Activated CD4-positive, CD25-positive, alpha-beta regulatory T cell treated with anti-CD3 and anti-CD28 coated beads, Interleukin-2, amount 50 U/mL, for 24 hours (primary cell): ENCODE data around the gene SIGMAR1.
A peak's percentile ranks its signal among the peaks of the same experiment; 100 is the strongest.

Experiments
- ATAC-seq, 2 donors: fragments of 150-1000 bp; cut with Tn5 transposase; one replicate each; pipeline ENCODE4 v1.10.0; 2021; ENCODE audit warnings: mild to moderate bottlenecking in 1 of 2, moderate library complexity in 1 of 2

SIGMAR1 gene

GRCh38 chr9:34630402-34631154 is 7.0 kb downstream of the SIGMAR1 start:
- ATAC-seq, result no peak

GRCh38 chr9:34629491-34629808 is 8.1 kb downstream of the SIGMAR1 start:
- no peak for ATAC-seq

- ATAC-seq, result peak; percentile 79 to 85
These were observed 8.7 kb downstream of the SIGMAR1 start, which contains the start of gene ARID3C for GRCh38 chr9:34628656-34629490. ARID3C (minus strand) TSS chr9:34629066; CDS start chr9:34628014, 1,052 bp downstream.

GRCh38 chr9:34627716-34628655 is 9.6 kb downstream of the SIGMAR1 start:
- no peak for ATAC-seq

GRCh38 chr9:34625186-34625486 is 12.5 kb downstream of the SIGMAR1 start:
- ATAC-seq, result no peak

GRCh38 chr9:34624475-34625185 is 13.0 kb downstream of the SIGMAR1 start:
- ATAC-seq, result no peak

- no peak for ATAC-seq
These were observed 14.0 kb downstream of the SIGMAR1 start for GRCh38 chr9:34623374-34624235.

GRCh38 chr9:34620061-34620994 is 17.3 kb downstream of the SIGMAR1 start, which contains the start of gene DCTN3:
DCTN3 (minus strand) TSS chr9:34620495; CDS start chr9:34620464, 31 bp downstream.
- ATAC-seq, result peak; percentile 99

- ATAC-seq, result no peak
These were observed 22.5 kb downstream of the SIGMAR1 start for GRCh38 chr9:34615132-34615531.

GRCh38 chr9:34612788-34613390 is 24.7 kb downstream of the SIGMAR1 start:
- peak; percentile 41 to 48 for ATAC-seq

- ATAC-seq, result peak; percentile 93 to 95
These were observed 25.5 kb downstream of the SIGMAR1 start, which contains the start of gene RPP25L for GRCh38 chr9:34611811-34612787. RPP25L (minus strand) TSS chr9:34612097; CDS start chr9:34611296, 801 bp downstream.

- peak in 1 of 2 donors; percentile 10 for ATAC-seq
These were observed 26.3 kb downstream of the SIGMAR1 start for GRCh38 chr9:34611251-34611810.

GRCh38 chr9:34610434-34611206 is 27.0 kb downstream of the SIGMAR1 start:
- ATAC-seq, result no peak

- no peak for ATAC-seq
These were observed 30.3 kb downstream of the SIGMAR1 start for GRCh38 chr9:34607331-34607730.

- ATAC-seq, result no peak
These were observed 30.7 kb downstream of the SIGMAR1 start for GRCh38 chr9:34606905-34607304.

- no peak for ATAC-seq
These were observed 31.4 kb downstream of the SIGMAR1 start for GRCh38 chr9:34606190-34606589.
